Activated CD4-positive, alpha-beta T cell treated with anti-CD3 and anti-CD28 coated beads, Interleukin-2, amount 50 U/mL, for 4 hours (primary cell): ENCODE data around the gene SRPX.

Experiments
- DNase-seq, 2 experiments: peaks; one replicate each; pipeline ENCODE4 v3.0.0-alpha.2; 2020

Gene SRPX

GRCh38 chrX:38206542-38206941 is 14.1 kb downstream of the SRPX start:
- DNase-seq, result no peak

GRCh38 chrX:38206036-38206435 is 14.6 kb downstream of the SRPX start:
- DNase-seq, result no peak

GRCh38 chrX:38205039-38205438 is 15.6 kb downstream of the SRPX start:
- no peak for DNase-seq

GRCh38 chrX:38192007-38192810 is 28.5 kb downstream of the SRPX start:
- no peak for DNase-seq

GRCh38 chrX:38189431-38190250 is 31.0 kb downstream of the SRPX start:
- DNase-seq, result no peak

GRCh38 chrX:38183596-38183995 is 37.1 kb downstream of the SRPX start:
- DNase-seq, result no peak

DNA sequence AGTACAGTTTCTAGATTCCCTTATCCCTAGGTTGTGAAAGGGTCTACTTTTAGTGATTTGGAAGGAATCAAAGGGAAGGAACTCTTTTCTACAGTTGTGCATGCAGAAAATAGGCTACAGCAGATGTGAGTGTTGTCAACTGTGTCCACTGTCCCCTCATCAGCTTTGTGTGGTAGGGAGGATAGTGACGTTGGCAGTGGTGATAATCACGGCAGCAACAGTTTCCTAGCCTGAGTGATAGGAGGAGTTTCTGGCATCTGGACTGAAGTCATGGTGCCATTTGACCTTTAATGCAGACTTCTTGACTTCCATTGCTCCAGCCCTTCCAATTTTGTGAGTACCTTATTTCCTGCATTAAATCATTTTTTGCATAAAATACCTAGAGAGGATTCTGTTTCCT is 39.3 kb downstream of the SRPX start:
- no peak for DNase-seq

DNA sequence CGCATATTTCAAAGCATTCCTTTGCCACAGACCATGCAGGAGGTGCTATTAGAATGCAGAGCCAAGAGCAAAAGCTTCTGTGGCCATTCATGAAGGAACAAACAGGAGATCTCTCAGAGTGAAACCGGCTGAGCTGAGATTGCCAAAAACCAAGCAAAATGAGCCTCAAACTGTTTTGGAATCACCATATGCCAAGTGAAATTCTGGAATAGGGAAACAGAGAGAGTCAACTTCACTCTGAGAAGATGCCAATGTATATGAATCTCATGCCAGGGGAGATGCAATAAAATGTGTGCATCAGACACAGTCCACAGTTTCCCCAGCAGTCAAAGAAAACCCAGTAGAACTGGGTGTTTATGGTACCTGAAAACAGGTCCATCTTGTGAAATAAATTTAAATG is 42.3 kb downstream of the SRPX start:
- no peak for DNase-seq

DNA sequence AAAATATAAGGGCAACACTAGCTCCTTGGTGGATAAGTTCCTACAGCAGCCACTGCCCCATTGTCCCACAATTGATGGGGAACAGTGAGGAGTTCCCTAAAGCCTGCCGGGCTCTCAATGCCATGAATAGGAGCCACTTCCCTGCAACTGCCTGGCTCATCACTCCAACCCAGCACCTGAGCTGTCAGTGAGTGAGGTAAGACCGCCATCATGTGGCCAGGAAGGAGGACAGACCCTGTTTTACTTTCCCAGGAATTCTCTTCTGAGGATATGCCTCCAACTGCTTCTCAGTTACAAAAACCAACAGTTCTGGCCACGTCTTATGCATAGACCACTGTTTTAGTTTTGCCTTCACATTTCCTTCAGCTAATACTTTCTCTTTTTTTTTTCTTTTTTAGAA is 45.5 kb downstream of the SRPX start:
- no peak for DNase-seq

DNA sequence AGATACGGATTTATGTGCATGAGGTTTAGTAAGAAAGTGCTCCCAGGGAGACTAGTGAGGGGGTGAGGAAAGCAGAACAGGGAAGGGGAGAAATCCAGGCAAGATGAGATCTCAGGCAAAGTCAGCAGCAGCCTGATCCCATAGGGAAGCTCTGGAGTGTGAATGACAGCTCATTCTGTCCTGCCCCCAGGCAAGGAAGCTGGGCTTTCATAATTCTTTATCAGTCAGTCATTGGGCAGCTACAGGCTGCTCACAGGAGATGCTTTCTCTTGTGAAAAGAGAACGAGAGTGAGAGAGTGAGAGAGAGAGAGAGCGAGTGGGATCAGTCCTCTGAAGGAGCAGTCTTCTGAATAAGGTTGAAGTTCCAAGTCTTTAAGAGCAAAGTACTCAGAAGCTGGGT is 48.1 kb downstream of the SRPX start:
- no peak for DNase-seq

GRCh38 chrX:38170556-38170955 is 50.1 kb downstream of the SRPX start:
- no peak for DNase-seq

- DNase-seq, result no peak
Observed at GRCh38 chrX:38166478-38167083, 54.1 kb downstream of the SRPX start.

DNA sequence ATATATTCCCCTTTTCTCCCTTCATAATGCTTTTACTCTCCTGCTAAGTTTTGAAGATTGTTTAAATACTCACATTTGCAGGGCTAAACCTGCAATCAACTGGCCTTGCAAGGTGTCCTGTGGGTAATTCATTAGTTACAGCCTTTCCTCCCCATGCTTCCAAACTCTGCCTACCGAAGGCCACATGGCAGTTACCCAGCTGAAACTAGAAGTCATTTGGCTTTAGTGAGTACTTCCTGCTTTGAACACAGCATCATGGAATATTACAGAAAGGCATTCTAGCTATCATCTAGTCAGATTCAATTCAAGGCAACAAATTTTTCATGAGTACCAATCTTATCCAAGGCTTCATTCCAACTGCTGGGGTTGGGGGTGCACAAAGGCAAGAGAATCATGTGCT is 55.6 kb downstream of the SRPX start:
- DNase-seq, result no peak

- no peak for DNase-seq
Observed at GRCh38 chrX:38163193-38163592, 57.5 kb downstream of the SRPX start.

GRCh38 chrX:38156838-38157237 is 63.8 kb downstream of the SRPX start:
- DNase-seq, result no peak

DNA sequence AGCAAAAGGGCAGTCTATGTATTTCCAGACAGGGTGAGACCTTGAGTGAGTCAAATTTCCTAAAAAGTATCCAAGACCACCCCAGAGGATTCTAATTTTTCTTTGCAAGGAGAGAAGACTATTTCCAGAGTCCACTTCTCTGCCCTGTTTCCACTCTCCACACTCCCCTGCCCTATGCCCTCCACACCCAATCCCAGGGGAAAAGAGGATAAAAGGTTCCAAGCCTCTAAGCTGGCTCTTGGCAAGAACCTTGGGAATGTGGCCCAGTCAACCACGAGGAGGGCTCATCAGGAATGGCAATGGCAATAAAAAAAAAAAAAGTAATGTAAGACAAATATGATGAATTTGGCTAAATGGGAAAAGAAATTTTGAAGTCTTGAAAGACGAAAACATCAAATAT is 65.9 kb downstream of the SRPX start:
- no peak for DNase-seq

GRCh38 chrX:38154340-38154739 is 66.3 kb downstream of the SRPX start:
- DNase-seq, result no peak

DNA sequence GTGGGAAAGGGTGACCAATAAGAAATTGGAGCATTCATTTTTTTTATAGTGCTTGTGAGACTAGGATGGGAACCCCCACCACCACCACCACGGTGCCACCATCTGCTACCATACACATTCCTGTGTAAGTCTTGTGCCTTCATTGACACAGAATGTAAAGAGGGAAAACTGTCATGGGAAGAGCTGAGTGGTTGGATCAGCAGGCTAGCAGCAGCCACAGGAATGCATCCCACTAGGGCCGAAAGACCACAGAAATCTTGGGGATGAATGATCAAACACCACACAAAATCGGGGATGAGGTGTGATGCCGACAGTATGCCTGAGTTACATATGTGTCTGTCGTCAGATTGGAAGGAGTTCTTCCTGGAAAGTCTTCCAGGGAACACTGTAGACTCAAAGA is 69.2 kb downstream of the SRPX start:
- no peak for DNase-seq

DNA sequence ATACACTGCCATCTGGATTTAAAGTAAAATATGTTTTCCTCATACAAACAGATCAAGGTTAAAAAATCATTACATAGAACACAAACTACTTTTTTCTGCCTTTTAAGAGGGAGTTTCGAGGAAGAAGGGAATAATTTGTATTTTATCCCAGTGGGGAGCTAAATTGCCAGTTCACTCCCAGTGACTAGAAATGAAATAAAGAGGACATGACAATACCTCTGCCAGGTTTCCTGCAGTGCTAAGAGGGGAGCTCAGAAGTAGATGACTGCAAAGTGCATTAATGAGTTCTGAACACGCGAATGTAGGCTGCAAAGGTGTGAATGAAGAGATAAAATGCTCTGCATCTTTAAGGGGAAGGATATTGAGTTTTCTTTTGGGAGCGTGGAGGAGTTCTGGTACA is 69.7 kb downstream of the SRPX start:
- no peak for DNase-seq

DNA sequence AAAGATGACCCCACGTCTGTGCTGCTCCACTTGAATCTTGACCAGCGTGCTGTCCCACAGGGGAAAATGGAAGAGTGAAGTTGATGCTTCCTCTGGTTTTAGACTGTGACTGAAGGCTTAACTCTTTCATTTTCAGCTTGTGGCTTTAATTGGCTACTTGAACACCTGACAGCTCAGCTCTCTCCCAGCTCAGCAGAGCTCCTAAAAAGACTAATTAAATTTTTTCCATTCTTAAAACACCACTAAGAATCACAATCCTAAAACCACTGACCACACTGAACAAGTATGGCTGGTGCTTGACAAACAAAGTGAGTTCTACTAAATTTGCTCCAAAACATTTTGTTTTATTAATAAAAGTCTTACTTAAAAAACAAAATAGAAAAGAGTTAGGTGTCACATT is 71.7 kb downstream of the SRPX start:
- no peak for DNase-seq

DNA sequence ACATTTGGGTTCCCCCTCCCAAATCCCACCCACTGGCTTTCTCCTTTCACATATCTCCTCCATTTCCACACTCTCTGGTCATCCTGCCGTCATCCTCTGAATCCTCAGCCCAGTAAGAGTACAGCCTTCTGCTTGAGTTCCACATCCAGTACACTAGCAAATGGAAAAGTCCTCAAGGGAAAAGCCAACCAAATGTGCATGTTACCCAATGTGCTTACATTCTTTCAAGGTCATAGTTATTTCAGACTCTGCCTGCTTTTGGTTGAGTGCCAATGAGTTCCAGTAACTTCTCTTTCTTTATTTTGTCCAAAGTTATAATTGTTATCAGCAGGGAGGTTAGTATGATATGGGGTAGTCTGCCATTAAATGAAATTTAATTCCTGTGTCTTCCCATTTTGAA is 78.1 kb downstream of the SRPX start:
- no peak for DNase-seq

- DNase-seq, result no peak
Observed at GRCh38 chrX:38138900-38139299, 81.8 kb downstream of the SRPX start.

DNA sequence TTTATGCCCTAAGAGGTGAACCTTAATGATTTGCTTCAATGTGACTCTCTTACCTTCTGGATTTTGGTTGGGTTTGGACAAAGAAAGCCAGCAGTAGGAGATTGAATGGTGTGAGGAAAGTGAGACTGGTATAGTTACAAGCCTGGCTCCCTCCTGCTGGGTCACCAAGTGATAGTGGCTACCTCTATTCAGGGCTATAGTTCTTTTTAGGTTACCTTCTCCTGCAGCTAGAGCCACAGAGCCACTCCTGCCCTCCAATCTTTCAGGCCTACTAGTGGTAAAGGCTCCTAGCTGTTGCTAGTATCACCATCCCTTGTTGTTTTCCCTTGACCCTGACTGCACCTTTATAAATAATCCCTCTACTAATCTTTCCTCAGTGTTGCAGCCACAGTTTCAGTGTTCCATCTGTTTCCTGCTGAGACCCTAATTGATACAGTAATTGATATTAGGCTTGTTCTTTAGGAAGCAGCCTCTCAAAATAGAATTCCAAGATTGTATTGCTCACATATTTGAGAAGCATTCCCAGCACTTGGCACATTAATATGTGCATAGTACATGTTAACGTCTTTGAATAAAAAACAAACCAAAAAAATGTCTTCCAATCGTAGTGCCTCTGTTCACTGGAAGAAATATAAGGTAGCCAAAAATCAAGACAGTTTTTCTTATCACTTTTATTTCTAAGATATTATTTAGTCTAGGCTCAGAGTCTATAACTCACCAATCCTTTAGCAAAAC is 82.3 kb downstream of the SRPX start:
- no peak for DNase-seq
